Activated CD4-positive, alpha-beta T cell treated with anti-CD3 and anti-CD28 coated beads, Interleukin-2, amount 50 U/mL, for 1 hour (primary cell): Measurements from ENCODE around the gene NPPB.
A peak's percentile ranks its signal among the peaks of the same experiment; 100 is the strongest.
"Not testable (repeated sequence)": the region's sequence is repeated elsewhere in the genome, so short reads cannot be mapped to it uniquely, and the experiment has no call there.

Experiments
- DNase-seq: peaks from one replicate; pipeline ENCODE4 v3.0.0-alpha.2; 2020

Gene NPPB

GRCh38 chr1:11858613-11858967 lies at the start of gene NPPB:
Gene NPPB (minus strand): TSS chr1:11858945. CDS start chr1:11858833, 112 bp downstream.
- no peak for DNase-seq

- DNase-seq = peak; percentile 48
Observed at GRCh38 chr1:11908095-11908675, 49.4 kb upstream of the NPPB start.

GRCh38 chr1:11907275-11908094 lies 48.7 kb upstream of the NPPB start:
- DNase-seq = peak; percentile 87

- DNase-seq = no peak
Observed at GRCh38 chr1:11906870-11907269, 48.1 kb upstream of the NPPB start.

GRCh38 chr1:11904978-11905377 lies 46.2 kb upstream of the NPPB start:
- DNase-seq = no peak

- not testable (repeated sequence) for DNase-seq
Observed at GRCh38 chr1:11904156-11904555, 45.4 kb upstream of the NPPB start.

GRCh38 chr1:11903210-11903609 lies 44.5 kb upstream of the NPPB start:
- DNase-seq = no peak

GRCh38 chr1:11901446-11901845 lies 42.7 kb upstream of the NPPB start:
- DNase-seq = not testable (repeated sequence)

GRCh38 chr1:11898831-11899467 lies 40.2 kb upstream of the NPPB start:
- no peak for DNase-seq

GRCh38 chr1:11898086-11898785 lies 39.5 kb upstream of the NPPB start:
- DNase-seq = no peak

- not testable (repeated sequence) for DNase-seq
Observed at GRCh38 chr1:11894501-11894900, 35.8 kb upstream of the NPPB start.

GRCh38 chr1:11893907-11894251 lies 35.1 kb upstream of the NPPB start:
- DNase-seq = peak; percentile 70

- DNase-seq = no peak
Observed at GRCh38 chr1:11891433-11892186, 32.9 kb upstream of the NPPB start.

GRCh38 chr1:11888877-11889208 lies 30.1 kb upstream of the NPPB start:
- no peak for DNase-seq

GRCh38 chr1:11888206-11888876 lies 29.6 kb upstream of the NPPB start:
- no peak for DNase-seq

- no peak for DNase-seq
Observed at GRCh38 chr1:11887666-11888007, 28.9 kb upstream of the NPPB start.

GRCh38 chr1:11886986-11887665 lies 28.4 kb upstream of the NPPB start:
- DNase-seq = no peak

- DNase-seq = no peak
Observed at GRCh38 chr1:11885916-11886315, 27.2 kb upstream of the NPPB start.

GRCh38 chr1:11882814-11883538 lies 24.2 kb upstream of the NPPB start:
- no peak for DNase-seq

GRCh38 chr1:11881749-11882441 lies 23.1 kb upstream of the NPPB start:
- DNase-seq = no peak
